ENCODE data around the gene ERV3-1.
"Not testable (repeated sequence)": the region's sequence is repeated elsewhere in the genome, so short reads cannot be mapped to it uniquely, and the experiment has no call there.

DNA sequence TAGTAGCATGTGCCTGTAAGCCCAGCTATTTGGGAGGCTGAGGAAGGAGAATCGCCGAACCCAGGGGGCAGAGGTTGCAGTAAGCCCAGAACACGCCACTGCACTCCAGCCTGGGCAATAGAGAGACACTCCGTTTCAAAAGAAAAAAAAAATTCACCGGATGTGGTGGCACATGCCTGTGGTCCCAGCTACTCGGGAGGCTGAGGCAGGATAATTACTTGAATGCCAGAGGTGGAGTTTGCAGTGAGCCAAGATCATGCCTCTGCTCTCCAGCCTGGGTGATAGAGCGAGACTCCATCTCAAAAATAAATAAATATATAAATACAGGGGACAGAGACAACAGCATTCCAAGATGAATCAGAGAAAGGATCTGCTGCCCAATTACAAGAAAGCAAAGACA, 3.4 kb upstream of the ERV3-1 start:
- TF ChIP-seq, protein P1, sequence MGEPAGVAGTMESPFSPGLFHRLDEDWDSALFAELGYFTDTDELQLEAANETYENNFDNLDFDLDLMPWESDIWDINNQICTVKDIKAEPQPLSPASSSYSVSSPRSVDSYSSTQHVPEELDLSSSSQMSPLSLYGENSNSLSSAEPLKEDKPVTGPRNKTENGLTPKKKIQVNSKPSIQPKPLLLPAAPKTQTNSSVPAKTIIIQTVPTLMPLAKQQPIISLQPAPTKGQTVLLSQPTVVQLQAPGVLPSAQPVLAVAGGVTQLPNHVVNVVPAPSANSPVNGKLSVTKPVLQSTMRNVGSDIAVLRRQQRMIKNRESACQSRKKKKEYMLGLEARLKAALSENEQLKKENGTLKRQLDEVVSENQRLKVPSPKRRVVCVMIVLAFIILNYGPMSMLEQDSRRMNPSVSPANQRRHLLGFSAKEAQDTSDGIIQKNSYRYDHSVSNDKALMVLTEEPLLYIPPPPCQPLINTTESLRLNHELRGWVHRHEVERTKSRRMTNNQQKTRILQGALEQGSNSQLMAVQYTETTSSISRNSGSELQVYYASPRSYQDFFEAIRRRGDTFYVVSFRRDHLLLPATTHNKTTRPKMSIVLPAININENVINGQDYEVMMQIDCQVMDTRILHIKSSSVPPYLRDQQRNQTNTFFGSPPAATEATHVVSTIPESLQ (CRISPR knock-in tag; IDR thresholded peaks at IDR 0.05) = not testable (repeated sequence)
- TF ChIP-seq, protein P2, sequence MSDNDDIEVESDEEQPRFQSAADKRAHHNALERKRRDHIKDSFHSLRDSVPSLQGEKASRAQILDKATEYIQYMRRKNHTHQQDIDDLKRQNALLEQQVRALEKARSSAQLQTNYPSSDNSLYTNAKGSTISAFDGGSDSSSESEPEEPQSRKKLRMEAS (CRISPR knock-in tag; IDR thresholded peaks at IDR 0.05) = not testable (repeated sequence)
